Calu3 (cell line): ENCODE measurements around the gene IFITM5. TPM values are rescaled to one million over a fixed set of nuclear protein-coding genes. Genes with fewer than 3 reads are reported as not detected.

ENCODE experiments used
- BruUV-seq: library from RNA; stranded (reverse); fragments of 400-500 nt; replicated peaks from 2 replicates; lab custom pipeline; 2021; lab: Mats Ljungman, UMichigan
- CTCF ChIA-PET: fragments of 300-600 bp; sonication (Branson Sonifier 250); formaldehyde crosslinking; loops from one replicate; lab custom pipeline; 2022; ENCODE audit warnings: antibody characterized with exemption; lab: Charles Lee
- DNase-seq: peaks from one replicate; pipeline ENCODE4 v3.0.0; 2022
- H3K27ac Mint-ChIP-seq: one replicate; pipeline ENCODE4 v1.8.0; 2022; ENCODE audit warnings: mixed read lengths; ENCODE audit not compliant: unreplicated experiment
- H3K27me3 Mint-ChIP-seq: one replicate; pipeline ENCODE4 v1.8.0; 2022; ENCODE audit warnings: mixed read lengths; ENCODE audit not compliant: unreplicated experiment
- H3K36me3 Mint-ChIP-seq: one replicate; pipeline ENCODE4 v1.8.0; 2022; ENCODE audit warnings: mild to moderate bottlenecking, moderate library complexity, mixed read lengths; ENCODE audit not compliant: insufficient read depth, unreplicated experiment
- H3K4me1 Mint-ChIP-seq: one replicate; pipeline ENCODE4 v1.8.0; 2022; ENCODE audit warnings: mild to moderate bottlenecking, low read depth, mixed read lengths; ENCODE audit not compliant: unreplicated experiment
- H3K4me3 Mint-ChIP-seq: one replicate; pipeline ENCODE4 v1.8.0; 2022; ENCODE audit warnings: mild to moderate bottlenecking, low read depth, moderate library complexity, mixed read lengths; ENCODE audit not compliant: unreplicated experiment
- H3K9me3 Mint-ChIP-seq: one replicate; pipeline ENCODE4 v1.8.0; 2022; ENCODE audit warnings: low read depth, mixed read lengths; ENCODE audit not compliant: unreplicated experiment
- intact Hi-C: fragments of 100-400 bp; cut with micrococcal nuclease; formaldehyde crosslinking; loops from one replicate; pipeline ENCODE4 v1.10.0; 2022; ENCODE audit not compliant: unreplicated experiment
- total RNA-seq: library from RNA; stranded (reverse); gene quantifications from 2 replicates; pipeline ENCODE4 v1.2.3, GENCODE V29; 2022
- TF ChIP-seq, protein P1 (sequence below): fragments of 200-600 bp; IDR thresholded peaks from one replicate; pipeline ENCODE4 v1.8.0; 2022; ENCODE audit warnings: antibody characterized with exemption; ENCODE audit not compliant: unreplicated experiment

Gene IFITM5
- total RNA-seq, 1 experiment from 2014 or later, result not detected

DNA sequence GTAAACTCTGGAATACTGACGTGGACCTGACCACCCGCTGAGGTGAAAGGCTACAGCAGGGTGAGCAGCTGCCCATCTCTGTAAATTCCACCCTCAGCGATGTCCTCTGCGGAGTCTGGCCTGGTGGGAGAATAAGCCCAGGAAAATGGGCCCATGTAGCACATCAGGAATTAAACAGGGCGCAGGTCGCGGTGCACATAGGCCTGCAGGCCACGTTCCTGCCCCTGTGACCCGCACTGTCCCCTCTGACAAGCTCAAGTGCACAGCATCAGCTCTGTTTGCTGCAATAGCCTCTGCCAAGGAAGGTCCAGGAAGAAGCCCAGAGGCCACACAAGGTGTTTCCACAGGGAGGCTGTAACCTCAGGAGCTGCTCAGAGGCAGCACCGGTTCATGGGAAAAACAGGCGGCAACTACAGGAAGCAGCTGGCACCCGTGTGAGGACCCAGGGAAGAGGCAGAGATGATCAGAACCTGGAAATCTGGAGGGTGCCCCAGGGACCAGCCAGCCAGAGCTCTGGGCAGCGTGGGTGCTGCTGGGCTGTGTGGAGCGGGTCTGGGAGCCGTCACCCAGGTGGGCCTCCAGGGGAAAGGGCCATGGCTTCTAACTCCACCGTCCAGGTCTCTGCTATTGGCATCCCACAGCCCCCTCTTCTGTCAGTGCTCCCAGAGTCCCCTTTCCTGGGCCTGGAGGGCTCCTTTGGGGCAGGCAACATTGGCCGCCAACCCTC lies 7.5 kb upstream of the IFITM5 start:
- Mint-ChIP-seq H3K27ac (no peak overlapping the region), H3K4me1 (peaks cover 30% of the 10 kb centered on the region), H3K9me3 (no peaks in the 10 kb centered on the region), H3K4me3 (no peak overlapping the region), H3K36me3 (no peaks in the 10 kb centered on the region), H3K27me3 (peaks cover 30% of the 10 kb centered on the region)
- intact Hi-C loops, result loop anchor here (1.0 to 10.0 kb wide), 2 partner anchors 13 to 48 kb away; partner anchors contain the start of gene IFITM3
- no peak for DNase-seq
- BruUV-seq, result no TSS peak
- CTCF ChIA-PET, result no interaction called here
- TF ChIP-seq, protein P1, sequence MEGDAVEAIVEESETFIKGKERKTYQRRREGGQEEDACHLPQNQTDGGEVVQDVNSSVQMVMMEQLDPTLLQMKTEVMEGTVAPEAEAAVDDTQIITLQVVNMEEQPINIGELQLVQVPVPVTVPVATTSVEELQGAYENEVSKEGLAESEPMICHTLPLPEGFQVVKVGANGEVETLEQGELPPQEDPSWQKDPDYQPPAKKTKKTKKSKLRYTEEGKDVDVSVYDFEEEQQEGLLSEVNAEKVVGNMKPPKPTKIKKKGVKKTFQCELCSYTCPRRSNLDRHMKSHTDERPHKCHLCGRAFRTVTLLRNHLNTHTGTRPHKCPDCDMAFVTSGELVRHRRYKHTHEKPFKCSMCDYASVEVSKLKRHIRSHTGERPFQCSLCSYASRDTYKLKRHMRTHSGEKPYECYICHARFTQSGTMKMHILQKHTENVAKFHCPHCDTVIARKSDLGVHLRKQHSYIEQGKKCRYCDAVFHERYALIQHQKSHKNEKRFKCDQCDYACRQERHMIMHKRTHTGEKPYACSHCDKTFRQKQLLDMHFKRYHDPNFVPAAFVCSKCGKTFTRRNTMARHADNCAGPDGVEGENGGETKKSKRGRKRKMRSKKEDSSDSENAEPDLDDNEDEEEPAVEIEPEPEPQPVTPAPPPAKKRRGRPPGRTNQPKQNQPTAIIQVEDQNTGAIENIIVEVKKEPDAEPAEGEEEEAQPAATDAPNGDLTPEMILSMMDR, result no peak

DNA sequence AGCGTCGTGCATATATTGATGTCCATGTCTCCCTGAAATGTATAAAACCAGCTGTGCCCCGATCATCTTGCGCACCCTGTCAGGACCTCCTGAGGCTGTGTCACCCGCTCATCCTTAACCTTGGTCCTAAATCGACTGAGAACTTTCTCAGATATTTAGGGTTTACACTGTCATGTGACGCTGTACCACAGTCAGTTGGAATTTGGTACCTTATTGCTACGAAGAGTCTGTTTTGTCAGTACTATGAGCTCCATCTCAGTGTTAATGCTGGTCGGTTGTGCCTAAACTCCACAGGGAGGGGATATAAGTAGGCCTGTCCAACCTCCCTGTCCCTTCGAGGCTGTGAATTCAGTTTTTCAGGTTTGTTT lies 6.5 kb upstream of the IFITM5 start:
- intact Hi-C loops, result loop anchor here (10.0 kb wide), 1 partner anchor 49 kb away; no protein-coding TSS in a partner anchor
- Mint-ChIP-seq H3K9me3 (no peaks in the 10 kb centered on the region), H3K27me3 (peaks cover 38% of the 10 kb centered on the region), H3K27ac (no peak overlapping the region), H3K36me3 (no peaks in the 10 kb centered on the region), H3K4me3 (no peak overlapping the region), H3K4me1 (peaks cover 36% of the 10 kb centered on the region)
- no TSS peak for BruUV-seq
- CTCF ChIA-PET, result no interaction called here
- DNase-seq, result no peak
- TF ChIP-seq, protein P1, result no peak

DNA sequence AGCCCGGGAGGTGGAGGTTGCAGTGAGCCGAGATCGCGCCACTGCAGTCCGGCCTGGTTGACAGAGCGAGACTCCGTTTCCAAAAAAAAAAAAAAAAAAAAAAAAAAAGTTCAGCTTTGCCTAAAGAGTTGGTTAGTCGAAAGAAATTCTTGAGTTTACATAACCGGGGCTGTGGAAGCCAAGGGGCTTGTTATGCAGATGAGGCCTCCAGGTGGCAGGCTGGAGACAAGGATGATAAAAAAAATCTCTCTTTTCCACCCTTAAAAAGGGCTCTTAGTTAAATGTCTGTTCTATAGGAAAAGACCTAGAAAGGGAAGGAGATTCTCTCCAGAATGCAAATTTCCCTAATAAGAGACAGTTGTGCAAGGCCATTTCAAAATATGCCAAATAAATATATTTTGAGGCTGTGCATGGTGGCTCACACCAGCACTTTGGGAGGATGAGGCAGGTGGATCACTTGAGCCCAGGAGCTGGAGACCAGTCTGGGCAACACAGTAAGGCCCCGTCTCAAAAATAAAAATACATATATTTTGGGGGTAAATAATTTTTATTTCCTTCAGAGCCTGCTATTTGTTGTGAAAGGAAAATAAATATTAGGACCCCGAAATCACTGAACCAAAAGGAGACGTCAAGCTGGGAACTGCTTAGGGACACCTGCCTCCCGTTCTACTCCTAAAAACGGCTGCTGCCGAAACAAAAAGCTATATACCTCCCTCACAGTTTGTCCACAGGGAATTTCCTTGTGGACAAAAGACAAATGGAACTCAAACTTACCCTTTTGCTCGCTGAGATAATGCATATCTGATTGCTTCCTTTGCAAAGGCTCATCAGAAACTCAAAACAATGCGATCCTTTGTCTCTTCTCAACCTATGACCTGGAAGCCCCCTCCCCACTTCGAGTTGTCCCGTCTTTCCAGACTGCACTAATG lies 5.9 kb upstream of the IFITM5 start:
- peaks cover 44% of the 10 kb centered on the region for H3K27me3 Mint-ChIP-seq

DNA sequence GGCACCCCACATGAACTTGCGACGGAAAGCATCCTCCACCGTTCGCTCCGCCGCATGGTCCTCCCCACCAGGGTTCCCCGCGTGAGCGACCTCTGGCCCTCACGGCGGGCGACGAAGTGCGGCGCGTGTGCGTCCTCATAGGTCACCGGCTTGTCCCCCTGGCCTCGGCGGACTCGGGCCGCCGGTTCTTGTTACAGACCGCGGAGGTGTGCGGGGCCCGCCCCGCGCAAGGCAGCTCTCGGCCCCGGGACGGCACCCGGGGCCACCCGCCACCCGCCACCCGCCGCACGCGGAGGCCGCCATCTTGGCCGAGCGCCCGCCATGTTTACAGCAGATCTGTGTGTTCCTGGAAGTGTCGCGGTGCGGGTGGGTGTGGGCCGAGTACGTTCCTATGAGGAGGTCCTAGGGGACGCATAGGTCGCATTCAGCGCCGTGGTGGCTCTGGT lies 4.8 kb upstream of the IFITM5 start:
- CTCF ChIA-PET, result interaction anchor here (0.7 to 0.9 kb wide), 2 partner anchors 52 to 141 kb away, joined by 3 to 8 read pairs; no protein-coding TSS in a partner anchor
- intact Hi-C loops, result loop anchor here (10.0 kb wide), 1 partner anchor 51 kb away; no protein-coding TSS in a partner anchor
- Mint-ChIP-seq H3K27me3 (peaks cover 38% of the 10 kb centered on the region), H3K27ac (no peak overlapping the region), H3K9me3 (no peaks in the 10 kb centered on the region), H3K4me3 (no peak overlapping the region), H3K36me3 (no peaks in the 10 kb centered on the region), H3K4me1 (peaks cover 34% of the 10 kb centered on the region)
- BruUV-seq, result no TSS peak
- DNase-seq, result no peak
- TF ChIP-seq, protein P1, result no peak

More for the DNA sequence above, 5.9 kb upstream of the IFITM5 start:
- Mint-ChIP-seq H3K4me1 (peaks cover 42% of the 10 kb centered on the region), H3K27ac (no peak overlapping the region), H3K4me3 (no peak overlapping the region), H3K9me3 (no peaks in the 10 kb centered on the region), H3K36me3 (no peaks in the 10 kb centered on the region)
- CTCF ChIA-PET, result interaction anchor here (0.7 to 0.9 kb wide), 2 partner anchors 51 to 140 kb away, joined by 3 to 8 read pairs; no protein-coding TSS in a partner anchor
- TF ChIP-seq, protein P1, result peak; percentile 61
- no TSS peak for BruUV-seq
- peak; percentile 59 for DNase-seq
- intact Hi-C loops, result loop anchor here (10.0 kb wide), 1 partner anchor 50 kb away; no protein-coding TSS in a partner anchor
